ENCODE measurements around the gene GNA12.

Gene GNA12

GRCh38 chr7:2735744-2736143 lies 108.4 kb downstream of the GNA12 start:
- ChIA-PET CTCF (interaction anchor here (1.2 kb wide), 1 partner anchor 26 kb away, joined by 4 read pairs; no protein-coding TSS in a partner anchor), POLR2A (no interaction called here)
- no peak for DNase-seq (ENCODE audit: extremely low spot score)
- no peak for TF ChIP-seq CTCF (IDR thresholded peaks at IDR 0.05; ENCODE audit: control extremely low read depth, extremely low read depth, low read depth, missing control alignments)

- POLR2A ChIA-PET: no interaction called here
- CTCF ChIA-PET: interaction anchor here (1.2 kb wide), 1 partner anchor 25 kb away, joined by 4 read pairs; no protein-coding TSS in a partner anchor
- no peak for TF ChIP-seq CTCF (IDR thresholded peaks at IDR 0.05; ENCODE audit: control extremely low read depth, extremely low read depth, low read depth, missing control alignments)
- no peak for DNase-seq (ENCODE audit: extremely low spot score)
Observed at GRCh38 chr7:2734751-2735571, 109.1 kb downstream of the GNA12 start.

GRCh38 chr7:2734084-2734686 lies 109.9 kb downstream of the GNA12 start:
- TF ChIP-seq CTCF (IDR thresholded peaks at IDR 0.05; ENCODE audit: control extremely low read depth, extremely low read depth, low read depth, missing control alignments): no peak
- POLR2A ChIA-PET: no interaction called here
- CTCF ChIA-PET: no interaction called here
- no peak for DNase-seq (ENCODE audit: extremely low spot score)

- DNase-seq (ENCODE audit: extremely low spot score): no peak
- CTCF ChIA-PET: interaction anchor here (0.8 to 1.1 kb wide), 2 partner anchors 8 to 23 kb away, joined by 3 to 4 read pairs; no protein-coding TSS in a partner anchor
- no peak for TF ChIP-seq CTCF (IDR thresholded peaks at IDR 0.05; ENCODE audit: control extremely low read depth, extremely low read depth, low read depth, missing control alignments)
- POLR2A ChIA-PET: no interaction called here
Observed at GRCh38 chr7:2732959-2733584, 111.0 kb downstream of the GNA12 start.

- TF ChIP-seq CTCF (IDR thresholded peaks at IDR 0.05; ENCODE audit: control extremely low read depth, extremely low read depth, low read depth, missing control alignments): no peak
- no peak for DNase-seq (ENCODE audit: extremely low spot score)
- ChIA-PET POLR2A (no interaction called here), CTCF (interaction anchor here (1.1 kb wide), 1 partner anchor 22 kb away, joined by 4 read pairs; no protein-coding TSS in a partner anchor)
Observed at GRCh38 chr7:2732388-2732787, 111.7 kb downstream of the GNA12 start.

All from GM10248 (cell line).